Frontal cortex (tissue), 4 donors: ENCODE data around the gene MNT. TPM values are rescaled to one million over a fixed set of nuclear protein-coding genes. Genes with fewer than 3 reads are reported as not detected.
"Not testable (repeated sequence)": the region's sequence is repeated elsewhere in the genome, so short reads cannot be mapped to it uniquely, and the experiment has no call there.

Source experiments
- DNase-seq, 2 donors: peaks; one replicate each; pipeline ENCODE4 v3.0.0; 2012; ENCODE audit warnings: low spot score in 2 of 2
- FAIRE-seq: peaks from 2 replicates; lab custom pipeline; 2012; peaks lifted over from hg19 to GRCh38; lab: Jason Lieb, UNC
- total RNA-seq: library from RNA; depleted of rRNA; stranded (reverse); fragments of >200 nt; gene quantifications from one replicate; pipeline ENCODE4 v1.2.3, GENCODE V29; 2014
- donor health status: control.
- donor health status: control.
- donor health status: control.

MNT gene
- 7.7 TPM for total RNA-seq

- DNase-seq (peak; percentile 91 to 97), FAIRE-seq (no peak)
Measured at GRCh38 chr17:2400877-2401425, at the start of gene MNT. Gene MNT, minus strand, starts transcription at chr17:2401060. Its CDS starts 348 bp downstream, at chr17:2400712.

GRCh38 chr17:2450016-2450650 lies 49.3 kb upstream of the MNT start:
- FAIRE-seq (no peak), DNase-seq (no peak)

GRCh38 chr17:2449486-2449885 lies 48.6 kb upstream of the MNT start:
- DNase-seq (no peak), FAIRE-seq (no peak)

GRCh38 chr17:2447479-2447878 lies 46.6 kb upstream of the MNT start:
- not testable (repeated sequence) for DNase-seq, FAIRE-seq

GRCh38 chr17:2445638-2446037 lies 44.8 kb upstream of the MNT start:
- no peak for DNase-seq
- FAIRE-seq: no peak

- FAIRE-seq (no peak), DNase-seq (no peak)
Measured at GRCh38 chr17:2444382-2444781, 43.5 kb upstream of the MNT start.

GRCh38 chr17:2442166-2442565 lies 41.3 kb upstream of the MNT start:
- FAIRE-seq (no peak), DNase-seq (no peak)

GRCh38 chr17:2440930-2441329 lies 40.1 kb upstream of the MNT start:
- DNase-seq (no peak), FAIRE-seq (no peak)

- not testable (repeated sequence) for DNase-seq, FAIRE-seq
Measured at GRCh38 chr17:2439997-2440396, 39.1 kb upstream of the MNT start.

- FAIRE-seq (no peak), DNase-seq (no peak)
Measured at GRCh38 chr17:2438823-2439222, 38.0 kb upstream of the MNT start.

- no peak for FAIRE-seq
- no peak for DNase-seq
Measured at GRCh38 chr17:2436316-2436905, 35.6 kb upstream of the MNT start.

GRCh38 chr17:2435862-2436261 lies 35.0 kb upstream of the MNT start:
- FAIRE-seq (no peak), DNase-seq (no peak)

GRCh38 chr17:2435181-2435741 lies 34.4 kb upstream of the MNT start:
- no peak for FAIRE-seq

GRCh38 chr17:2433696-2434095 lies 32.8 kb upstream of the MNT start:
- no peak for DNase-seq
- FAIRE-seq: no peak

More at GRCh38 chr17:2435181-2435741, 34.4 kb upstream of the MNT start:
- DNase-seq: no peak

GRCh38 chr17:2427910-2428309 lies 27.1 kb upstream of the MNT start:
- DNase-seq: no peak
- no peak for FAIRE-seq

GRCh38 chr17:2427215-2427614 lies 26.4 kb upstream of the MNT start:
- DNase-seq (no peak), FAIRE-seq (no peak)

GRCh38 chr17:2423271-2423670 lies 22.4 kb upstream of the MNT start:
- DNase-seq: no peak

GRCh38 chr17:2421315-2422147 lies 20.7 kb upstream of the MNT start:
- FAIRE-seq (no peak), DNase-seq (no peak)

More at GRCh38 chr17:2423271-2423670, 22.4 kb upstream of the MNT start:
- no peak for FAIRE-seq

- no peak for DNase-seq
- no peak for FAIRE-seq
Measured at GRCh38 chr17:2420176-2420575, 19.3 kb upstream of the MNT start.

GRCh38 chr17:2419486-2419885 lies 18.6 kb upstream of the MNT start:
- DNase-seq (no peak), FAIRE-seq (no peak)
